HG03469 (cell line): ENCODE measurements around the gene DEPDC5.
"Not testable (repeated sequence)": the region's sequence is repeated elsewhere in the genome, so short reads cannot be mapped to it uniquely, and the experiment has no call there.

Experiments
- ATAC-seq: cut with Tn5 transposase; IDR thresholded peaks from one replicate; pipeline ENCODE4 v1.9.1; 2021; ENCODE audit warnings: mild to moderate bottlenecking, moderate library complexity, moderate number of reproducible peaks; ENCODE audit not compliant: unreplicated experiment

The DEPDC5 gene

GRCh38 chr22:31748490-31748889 is 5.3 kb upstream of the DEPDC5 start:
- ATAC-seq = no peak

DNA sequence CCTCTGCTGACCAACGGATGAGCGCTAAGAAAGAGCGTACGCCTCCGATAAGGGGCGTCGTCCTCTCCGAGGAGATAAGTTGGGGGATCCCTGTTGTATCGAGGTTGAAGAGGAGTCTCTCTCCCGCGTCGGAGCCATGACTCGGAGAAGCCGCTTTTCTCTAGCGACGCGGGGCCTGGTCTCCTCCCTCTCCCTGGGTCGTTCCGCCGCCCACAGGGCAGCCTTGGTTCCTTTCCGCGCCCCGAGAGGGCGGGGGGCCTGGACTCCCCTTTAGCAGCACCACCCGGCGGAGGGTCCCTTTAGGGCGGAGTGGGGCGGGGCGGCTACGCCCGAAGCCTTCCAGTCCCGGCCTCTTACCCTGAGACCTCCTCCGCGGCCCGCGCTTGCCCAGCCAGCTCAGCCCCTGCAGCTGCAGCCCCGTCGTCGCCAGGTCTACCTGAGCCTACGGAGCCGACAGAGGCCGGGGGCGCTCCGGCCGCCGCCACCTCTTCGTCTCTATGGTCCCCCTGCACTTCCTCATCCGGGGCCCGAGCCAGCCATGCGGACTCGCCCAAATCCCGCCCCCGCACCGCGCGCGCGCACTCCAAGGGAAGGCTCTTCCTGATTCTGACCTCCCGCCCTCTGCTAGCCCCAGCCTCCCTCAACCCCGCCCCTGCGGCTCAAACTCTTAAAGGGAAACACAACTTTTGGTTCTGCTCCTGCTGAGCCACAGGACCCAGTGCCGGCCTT is 4.0 kb upstream of the DEPDC5 start, which contains the start of gene PRR14L:
PRR14L (minus strand) TSS at position 497 of the 729 bp plus-strand sequence. CDS start 11,272 bp downstream, outside the sequence.
- peak; percentile 43 for ATAC-seq

GRCh38 chr22:31750365-31751284 is 3.2 kb upstream of the DEPDC5 start:
- no peak for ATAC-seq

GRCh38 chr22:31752096-31752847 is 1.5 kb upstream of the DEPDC5 start:
- ATAC-seq = no peak

GRCh38 chr22:31753005-31753633 is 700 bp upstream of the DEPDC5 start:
- peak; percentile 1 for ATAC-seq

DNA sequence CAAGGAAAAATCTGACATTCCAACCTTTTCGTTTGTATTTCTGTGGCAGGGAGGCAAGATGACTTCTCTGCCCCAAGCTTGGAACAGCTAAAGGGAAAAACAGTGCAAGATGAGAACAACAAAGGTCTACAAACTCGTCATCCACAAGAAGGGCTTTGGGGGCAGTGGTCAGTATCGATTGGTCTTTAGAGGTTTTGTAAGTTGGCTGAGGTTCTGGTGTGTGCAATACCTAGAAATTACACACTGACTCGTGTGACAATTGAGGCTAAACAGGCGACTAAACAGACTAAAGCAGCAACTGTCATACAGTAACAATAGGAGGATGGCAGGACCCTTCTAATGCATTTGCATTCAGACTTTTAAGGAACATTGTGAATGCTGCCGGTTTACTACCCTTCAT is 994 bp downstream of the DEPDC5 start:
- no peak for ATAC-seq

DNA sequence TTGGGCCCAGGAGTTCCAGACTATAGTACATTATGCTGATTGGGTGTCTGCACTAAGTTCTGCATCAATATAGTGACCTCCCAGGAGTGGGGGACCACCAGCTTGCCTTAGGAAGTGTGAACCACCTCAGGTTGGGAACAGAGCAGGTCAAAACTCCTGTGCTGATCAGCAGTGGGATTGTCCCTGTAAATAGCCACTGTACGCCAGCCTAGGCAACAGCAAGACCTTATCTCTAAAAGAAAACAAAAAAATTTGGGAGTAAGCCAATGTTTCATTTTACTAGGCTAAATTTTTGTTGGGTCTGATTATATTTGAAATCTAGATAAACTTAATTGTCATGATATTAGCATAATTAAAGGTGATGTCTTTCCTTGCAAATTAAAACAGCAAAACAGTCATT is 3.4 kb downstream of the DEPDC5 start:
- no peak for ATAC-seq

- ATAC-seq = not testable (repeated sequence)
Measured at GRCh38 chr22:31758860-31759259, 5.0 kb downstream of the DEPDC5 start.

GRCh38 chr22:31764785-31765184 is 11.0 kb downstream of the DEPDC5 start:
- no peak for ATAC-seq

GRCh38 chr22:31768422-31769059 is 14.7 kb downstream of the DEPDC5 start:
- no peak for ATAC-seq

DNA sequence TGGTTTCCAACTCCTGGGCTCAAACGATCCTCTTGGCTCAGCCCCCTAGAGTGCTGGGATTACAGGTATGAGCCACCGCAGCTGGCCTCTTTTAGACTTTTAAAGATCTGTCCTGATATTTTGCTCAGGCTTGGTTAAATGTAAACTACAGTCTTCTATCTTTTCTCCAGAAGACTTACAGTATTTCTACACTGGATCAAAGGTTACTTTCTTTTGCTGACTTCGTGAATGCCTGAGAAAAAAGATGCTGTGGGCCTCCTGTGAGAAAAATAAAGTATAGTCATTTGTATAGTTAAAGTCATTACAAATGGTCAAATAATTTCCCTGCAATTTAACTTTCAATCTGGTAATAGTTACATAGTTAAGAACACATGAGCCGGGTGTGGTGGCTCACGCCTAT is 19.6 kb downstream of the DEPDC5 start:
- no peak for ATAC-seq

- no peak for ATAC-seq
Measured at GRCh38 chr22:31776231-31776630, 22.4 kb downstream of the DEPDC5 start.

- ATAC-seq = no peak
Measured at GRCh38 chr22:31789803-31790202, 36.0 kb downstream of the DEPDC5 start.

DNA sequence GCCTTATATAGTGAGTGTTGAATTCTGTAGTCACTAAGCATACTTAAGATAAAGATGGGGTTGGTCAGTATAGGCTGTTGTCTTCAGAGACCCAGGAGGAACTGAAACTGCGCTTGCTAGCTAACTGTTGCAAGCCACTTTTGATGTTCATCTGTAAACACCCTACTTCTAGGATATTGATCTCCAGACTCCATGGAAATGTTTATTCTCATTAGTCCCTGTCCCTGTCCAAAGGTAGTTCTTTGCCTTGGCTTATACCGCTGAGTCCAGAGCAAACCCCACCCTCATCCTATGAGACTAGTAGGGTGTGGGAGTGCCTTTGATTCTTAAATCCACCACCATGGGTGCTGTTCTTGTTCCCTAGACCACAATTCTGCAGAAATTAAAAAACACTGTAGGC is 36.4 kb downstream of the DEPDC5 start:
- ATAC-seq = no peak

DNA sequence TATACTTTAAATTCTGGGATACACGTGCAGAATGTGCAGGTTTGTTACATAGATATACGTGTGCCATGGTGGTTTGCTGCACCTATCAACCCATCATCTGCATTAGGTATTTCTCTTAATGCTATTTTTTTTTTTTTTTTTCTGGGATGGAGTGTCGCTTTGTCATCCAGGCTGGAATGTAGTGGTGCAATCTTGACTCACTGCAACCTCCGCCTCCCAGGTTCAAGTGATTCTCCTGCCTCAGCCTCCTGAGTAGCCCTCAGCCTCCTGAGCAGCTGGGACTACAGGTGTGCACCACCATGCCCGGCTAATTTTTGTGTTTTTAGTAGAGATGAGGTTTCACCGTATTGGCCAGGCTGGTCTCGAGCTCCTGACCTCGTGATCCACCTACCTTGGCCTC is 45.5 kb downstream of the DEPDC5 start:
- ATAC-seq = not testable (repeated sequence)

DNA sequence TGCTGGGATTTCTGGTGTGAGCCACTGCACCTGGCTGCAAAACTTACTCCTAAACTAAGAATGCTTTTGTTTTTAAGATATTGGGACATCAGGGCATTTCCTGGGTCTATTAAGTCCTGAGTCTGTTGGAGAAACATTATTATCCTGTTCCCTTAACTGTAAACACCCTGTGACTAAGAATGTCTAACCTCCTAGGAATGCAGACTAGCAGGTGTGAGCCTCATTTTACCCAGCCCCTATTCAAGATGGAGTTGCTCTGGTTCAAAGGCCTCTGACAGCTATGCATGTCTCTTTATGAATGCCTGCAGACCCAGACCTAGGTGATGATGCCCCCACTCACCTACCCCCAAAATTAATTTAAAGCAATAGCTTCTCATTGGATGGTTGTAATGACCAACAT is 46.2 kb downstream of the DEPDC5 start:
- no peak for ATAC-seq

DNA sequence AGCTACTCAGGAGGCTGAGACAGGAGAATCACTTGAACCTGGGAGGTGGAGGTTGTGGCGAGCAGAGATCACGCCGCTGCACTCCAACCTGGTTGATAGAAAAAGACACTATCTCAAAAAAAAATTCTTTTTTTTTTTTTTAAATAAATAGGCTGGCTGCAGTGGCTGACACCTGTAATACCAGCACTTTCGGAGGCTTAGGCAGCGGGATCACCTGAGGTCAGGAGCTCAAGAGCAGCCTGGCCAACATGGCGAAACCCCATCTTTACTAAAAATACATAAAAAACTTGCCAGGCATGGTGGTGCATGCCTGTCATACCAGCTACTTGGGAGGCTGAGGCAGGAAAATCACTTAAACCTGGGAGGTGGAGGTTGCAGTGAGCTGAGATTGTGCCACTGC is 47.0 kb downstream of the DEPDC5 start:
- ATAC-seq = not testable (repeated sequence)

GRCh38 chr22:31802575-31802974 is 48.8 kb downstream of the DEPDC5 start:
- no peak for ATAC-seq

GRCh38 chr22:31806751-31807150 is 52.9 kb downstream of the DEPDC5 start:
- ATAC-seq = no peak

DNA sequence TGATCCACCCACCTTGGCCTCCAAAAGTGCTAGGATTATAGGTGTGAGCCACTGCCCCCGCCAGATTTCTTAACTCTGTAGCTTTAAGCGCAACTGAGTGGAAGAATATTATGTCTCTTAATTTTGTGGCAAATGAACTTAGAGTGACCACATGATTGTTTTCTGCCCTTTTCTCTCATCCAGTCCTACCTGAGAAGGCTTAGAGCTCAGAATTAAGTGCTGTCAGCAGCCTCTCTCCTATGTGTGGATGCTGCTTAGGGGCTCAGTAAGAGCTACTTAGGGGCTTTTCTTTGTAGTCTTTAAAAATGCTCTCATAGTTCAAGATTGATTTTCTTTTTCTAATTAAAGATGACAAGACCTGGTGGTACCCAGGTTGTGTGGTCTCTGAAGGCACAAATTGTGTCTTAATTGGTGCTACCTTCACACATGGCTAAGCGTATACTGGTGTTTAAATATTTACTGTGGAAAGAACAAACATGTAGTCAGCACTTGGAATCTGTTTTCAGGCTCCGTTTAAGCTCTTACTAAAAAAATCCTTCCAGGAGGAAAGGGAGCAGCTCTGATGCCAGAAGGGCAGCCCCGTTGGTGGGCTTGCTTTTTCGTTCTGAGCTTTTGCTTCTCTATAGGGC is 59.3 kb downstream of the DEPDC5 start:
- no peak for ATAC-seq
